ENCODE measurements around the gene TBXAS1. TPM values are rescaled to one million over a fixed set of nuclear protein-coding genes. Genes with fewer than 3 reads are reported as not detected.

TBXAS1 gene
- total RNA-seq, 2 donors from 2014 or later = 12.0 to 17.0 TPM

- Histone ChIP-seq H3K27me3 (no peaks in the 10 kb centered on the region), H3K36me3 (no peaks in the 10 kb centered on the region), H3K9me3 (no peaks in the 10 kb centered on the region), H3K4me3 (no peak overlapping the region), H3K9ac (ENCODE audit: low read depth in 2 of 2, low read length in 2 of 2) (no peak overlapping the region), H3K4me1 (no peaks in the 10 kb centered on the region), H3K27ac (no peak overlapping the region)
- intact Hi-C loops (cut with DNase I) = no loop called here
- no peak for DNase-seq
- no peak for TF ChIP-seq CTCF (IDR thresholded peaks at IDR 0.05)
These were observed 119.1 kb downstream of the TBXAS1 start for GRCh38 chr7:139948167-139948566.

DNA sequence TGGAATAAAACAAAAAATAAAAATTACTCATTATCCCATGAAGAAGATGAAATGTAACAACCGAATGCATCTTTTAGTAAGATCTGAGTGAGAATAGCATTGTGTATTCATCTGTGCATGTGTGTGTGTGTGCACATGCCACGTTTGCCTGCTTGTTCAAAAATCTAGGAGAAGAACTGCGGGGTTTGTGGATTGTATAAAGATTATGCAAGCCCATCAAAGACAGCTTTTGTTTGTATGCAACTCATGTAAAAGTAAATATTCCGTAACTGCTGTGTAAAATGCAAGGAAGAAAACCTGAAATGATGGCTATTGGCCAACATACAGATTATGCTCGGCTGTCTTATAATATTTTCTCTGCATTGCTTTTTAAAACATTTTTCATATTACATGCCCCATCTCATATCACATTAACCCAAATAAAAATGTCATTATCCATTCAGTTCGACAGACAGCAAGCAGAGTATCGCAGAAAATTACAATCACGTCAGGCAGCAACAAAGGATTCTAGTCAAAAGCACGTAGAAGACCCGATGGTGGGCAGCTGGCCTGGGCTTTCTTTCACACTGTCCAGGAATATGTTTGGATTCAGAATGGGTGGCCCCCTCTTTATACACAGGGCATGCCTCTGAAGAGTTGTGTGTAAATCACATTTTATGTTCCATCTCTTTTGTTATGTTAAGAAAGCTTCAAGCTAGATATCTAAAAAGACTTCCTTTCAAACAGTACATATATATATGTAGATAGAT lies 119.7 kb downstream of the TBXAS1 start:
- no peaks in the 10 kb centered on the region for H3K27me3 ChIP-seq
- no peak overlapping the region for H3K27ac ChIP-seq
- DNase-seq = no peak
- no peaks in the 10 kb centered on the region for H3K36me3 ChIP-seq
- intact Hi-C loops (cut with DNase I) = no loop called here
- no peak overlapping the region for H3K4me3 ChIP-seq
- H3K4me1 ChIP-seq = no peaks in the 10 kb centered on the region
- TF ChIP-seq CTCF (IDR thresholded peaks at IDR 0.05) = no peak
- H3K9me3 ChIP-seq = no peaks in the 10 kb centered on the region
- H3K9ac ChIP-seq (ENCODE audit: low read depth in 2 of 2, low read length in 2 of 2) = no peak overlapping the region

GRCh38 chr7:139949629-139950028 lies 120.6 kb downstream of the TBXAS1 start:
- Histone ChIP-seq H3K27ac (no peak overlapping the region), H3K27me3 (no peaks in the 10 kb centered on the region), H3K9me3 (no peaks in the 10 kb centered on the region), H3K4me3 (no peak overlapping the region), H3K9ac (ENCODE audit: low read depth in 2 of 2, low read length in 2 of 2) (no peak overlapping the region), H3K4me1 (no peaks in the 10 kb centered on the region), H3K36me3 (no peaks in the 10 kb centered on the region)
- intact Hi-C loops (cut with DNase I) = no loop called here
- no peak for TF ChIP-seq CTCF (IDR thresholded peaks at IDR 0.05)
- DNase-seq = no peak

DNA sequence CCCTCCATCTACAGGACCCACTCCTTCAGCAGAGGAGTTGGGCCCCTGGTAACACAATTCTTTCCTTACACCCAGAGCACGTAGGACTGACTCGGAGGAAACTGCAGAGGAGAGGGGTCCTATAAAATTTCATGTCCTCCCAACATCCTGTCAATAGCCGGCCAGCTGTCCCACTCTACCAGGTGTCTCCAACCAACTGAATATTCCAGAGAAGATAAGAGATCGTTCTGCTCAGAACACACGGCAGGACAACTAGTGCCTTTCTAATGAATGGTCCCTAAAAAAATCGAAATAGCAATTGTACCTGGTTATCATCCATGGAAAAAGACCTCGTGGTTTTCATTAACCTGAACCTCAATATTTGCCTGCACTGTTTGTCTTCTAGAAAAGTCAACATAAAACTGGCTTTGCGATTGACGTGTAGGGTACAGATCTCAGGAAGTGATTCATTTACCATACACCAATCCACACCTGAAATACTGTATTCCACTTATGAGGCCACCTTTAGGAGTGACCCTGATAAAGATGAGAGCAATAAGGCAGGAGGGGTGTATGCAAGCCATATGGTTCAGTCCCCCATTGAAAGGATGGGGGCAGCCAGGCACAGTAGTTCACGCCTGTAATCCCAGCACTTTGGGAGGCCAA lies 121.9 kb downstream of the TBXAS1 start:
- H3K9ac ChIP-seq (ENCODE audit: low read depth in 2 of 2, low read length in 2 of 2) = no peak overlapping the region
- no peak for DNase-seq
- no peak overlapping the region for H3K27ac ChIP-seq
- H3K36me3 ChIP-seq = no peaks in the 10 kb centered on the region
- H3K9me3 ChIP-seq = no peaks in the 10 kb centered on the region
- no peaks in the 10 kb centered on the region for H3K27me3 ChIP-seq
- no peak for TF ChIP-seq CTCF (IDR thresholded peaks at IDR 0.05)
- intact Hi-C loops (cut with DNase I) = no loop called here
- H3K4me1 ChIP-seq = no peaks in the 10 kb centered on the region
- no peak overlapping the region for H3K4me3 ChIP-seq

DNA sequence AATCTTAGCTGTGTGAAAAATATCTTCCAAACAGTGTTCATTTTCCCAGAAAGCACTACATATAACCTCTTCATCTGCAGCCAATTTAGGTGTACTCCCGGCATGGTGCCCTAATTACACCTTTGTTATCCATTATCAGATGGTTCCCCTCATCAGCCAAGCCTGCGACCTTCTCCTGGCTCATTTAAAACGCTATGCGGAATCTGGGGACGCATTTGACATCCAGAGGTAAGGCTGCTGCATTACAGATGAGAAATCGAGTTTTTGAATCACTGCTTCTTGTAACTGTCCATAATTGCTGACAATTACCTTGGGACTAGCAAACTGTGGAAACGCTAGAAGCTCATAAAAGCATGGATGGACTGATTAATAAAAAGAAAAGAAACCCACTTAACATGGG lies 124.2 kb downstream of the TBXAS1 start:
- intact Hi-C loops (cut with DNase I) = no loop called here
- no peak for TF ChIP-seq CTCF (IDR thresholded peaks at IDR 0.05)
- no peak for DNase-seq
- H3K27me3 ChIP-seq = no peaks in the 10 kb centered on the region
- H3K9ac ChIP-seq (ENCODE audit: low read depth in 2 of 2, low read length in 2 of 2) = no peak overlapping the region
- no peaks in the 10 kb centered on the region for H3K9me3 ChIP-seq
- H3K4me1 ChIP-seq = no peaks in the 10 kb centered on the region
- H3K4me3 ChIP-seq = no peak overlapping the region
- H3K36me3 ChIP-seq = no peaks in the 10 kb centered on the region
- H3K27ac ChIP-seq = no peak overlapping the region
